Mesenchymal stem cell (in vitro differentiated cells and primary cell): ENCODE results near the gene RNF130.
A peak's percentile ranks its signal among the peaks of the same experiment; 100 is the strongest.

Experiments used
- DNase-seq: peaks from one replicate; pipeline ENCODE4 v3.0.0-alpha.2; 2013
- H2AFZ ChIP-seq: one replicate; pipeline ENCODE4 v1.6.1; 2013; ENCODE audit warnings: low read depth, mild to moderate bottlenecking, control low read depth, inconsistent platforms, low read length, moderate library complexity
- H2AK5ac ChIP-seq: 2 replicates; pipeline ENCODE4 v1.6.1; 2013; ENCODE audit warnings: low read length, moderate library complexity, mild to moderate bottlenecking, inconsistent platforms; ENCODE audit not compliant: severe bottlenecking
- H2BK120ac ChIP-seq: one replicate; pipeline ENCODE4 v1.6.1; 2013; ENCODE audit warnings: low read depth, mild to moderate bottlenecking, inconsistent platforms, low read length, moderate library complexity
- H2BK12ac ChIP-seq, 2 experiments: one replicate each; pipeline ENCODE4 v1.6.1; 2013; ENCODE audit warnings: inconsistent platforms in 2 of 2, low read length in 2 of 2, mild to moderate bottlenecking in 2 of 2, moderate library complexity in 2 of 2, control low read depth in 1 of 2
- H2BK15ac ChIP-seq: one replicate; pipeline ENCODE4 v1.6.1; 2013; ENCODE audit warnings: mild to moderate bottlenecking, low read depth, inconsistent platforms; ENCODE audit not compliant: poor library complexity, severe bottlenecking
- H2BK5ac ChIP-seq: 2 replicates; pipeline ENCODE4 v1.6.1; 2013; ENCODE audit warnings: low read depth, mild to moderate bottlenecking, low read length, control low read depth, inconsistent platforms; ENCODE audit not compliant: poor library complexity, severe bottlenecking
- H3K14ac ChIP-seq, 2 experiments: one replicate each; pipeline ENCODE4 v1.6.1; 2013; ENCODE audit warnings: inconsistent platforms in 2 of 2, low read length in 2 of 2, control low read depth in 1 of 2, mild to moderate bottlenecking in 1 of 2, moderate library complexity in 1 of 2
- H3K18ac ChIP-seq, 2 experiments: one replicate each; pipeline ENCODE4 v1.6.1; 2013; ENCODE audit warnings: inconsistent platforms in 2 of 2, low read length in 2 of 2, control low read depth in 1 of 2, low read depth in 1 of 2, mild to moderate bottlenecking in 1 of 2
- H3K23ac ChIP-seq, 2 experiments: one replicate each; pipeline ENCODE4 v1.6.1; 2013; ENCODE audit warnings: inconsistent platforms in 2 of 2, low read length in 2 of 2, mild to moderate bottlenecking in 2 of 2, moderate library complexity in 2 of 2, control low read depth in 1 of 2
- H3K27ac ChIP-seq: 2 replicates; pipeline ENCODE4 v1.5.1; 2013; ENCODE audit warnings: mild to moderate bottlenecking, moderate library complexity, low read length, control low read depth, inconsistent platforms; ENCODE audit not compliant: poor library complexity, severe bottlenecking
- H3K27me3 ChIP-seq, 2 experiments: 2 replicates each; pipeline versions ENCODE4 v1.6.1 to v1.7.0; 2013; ENCODE audit warnings: low read length in 2 of 2, mild to moderate bottlenecking in 2 of 2, moderate library complexity in 2 of 2, control low read depth in 1 of 2, inconsistent platforms in 1 of 2; ENCODE audit not compliant: control insufficient read depth in 1 of 2, insufficient read depth in 1 of 2
- H3K36me3 ChIP-seq, 2 experiments: 2 replicates each; pipeline versions ENCODE4 v1.6.1 to v1.7.0; 2013; ENCODE audit warnings: low read length in 2 of 2, control low read depth in 1 of 2, inconsistent platforms in 1 of 2, low read depth in 1 of 2, mild to moderate bottlenecking in 1 of 2; ENCODE audit not compliant: insufficient read depth in 2 of 2, control insufficient read depth in 1 of 2
- H3K4ac ChIP-seq, 2 experiments: one replicate each; pipeline ENCODE4 v1.6.1; 2013; ENCODE audit warnings: inconsistent platforms in 2 of 2, low read length in 2 of 2, mild to moderate bottlenecking in 2 of 2, moderate library complexity in 2 of 2, control low read depth in 1 of 2, low read depth in 1 of 2
- H3K4me1 ChIP-seq: 2 replicates; pipeline ENCODE4 v1.6.1; 2013; ENCODE audit warnings: low read depth, low read length, control low read depth; ENCODE audit not compliant: control insufficient read depth, insufficient read depth
- H3K4me2 ChIP-seq: 2 replicates; pipeline ENCODE4 v1.6.1; 2013; ENCODE audit warnings: low read length, mild to moderate bottlenecking, inconsistent platforms; ENCODE audit not compliant: poor library complexity, severe bottlenecking
- H3K4me3 ChIP-seq, 2 experiments: 2 replicates each; pipeline versions ENCODE4 v1.5.1 to v1.7.0; 2013; ENCODE audit warnings: low read length in 2 of 2, mild to moderate bottlenecking in 2 of 2, control low read depth in 1 of 2, low read depth in 1 of 2; ENCODE audit not compliant: insufficient read depth in 1 of 2
- H3K79me1 ChIP-seq: replicated peaks from 2 replicates; pipeline ENCODE4 v1.6.1; 2013; ENCODE audit warnings: mild to moderate bottlenecking, control low read depth, low read length, inconsistent platforms; ENCODE audit not compliant: poor library complexity, severe bottlenecking
- H3K9ac ChIP-seq: 2 replicates; pipeline ENCODE4 v1.7.0; 2013; ENCODE audit warnings: mild to moderate bottlenecking, low read length, moderate library complexity
- H3K9me3 ChIP-seq: 2 replicates; pipeline ENCODE4 v1.7.0; 2013; ENCODE audit warnings: mild to moderate bottlenecking, low read length; ENCODE audit not compliant: control insufficient read depth
- H4K8ac ChIP-seq: one replicate; pipeline ENCODE4 v1.6.1; 2013; ENCODE audit warnings: inconsistent platforms, mild to moderate bottlenecking, low read length, moderate library complexity
- H4K91ac ChIP-seq: one replicate; pipeline ENCODE4 v1.6.1; 2013; ENCODE audit warnings: mild to moderate bottlenecking, low read length, inconsistent platforms
- WGBS: methylation state at CpG from one replicate; pipeline ENCODE4 v1.1.7; 2013; ENCODE audit warnings: mixed read lengths; 5-methylcytosine and 5-hydroxymethylcytosine counted together

Gene RNF130

DNA sequence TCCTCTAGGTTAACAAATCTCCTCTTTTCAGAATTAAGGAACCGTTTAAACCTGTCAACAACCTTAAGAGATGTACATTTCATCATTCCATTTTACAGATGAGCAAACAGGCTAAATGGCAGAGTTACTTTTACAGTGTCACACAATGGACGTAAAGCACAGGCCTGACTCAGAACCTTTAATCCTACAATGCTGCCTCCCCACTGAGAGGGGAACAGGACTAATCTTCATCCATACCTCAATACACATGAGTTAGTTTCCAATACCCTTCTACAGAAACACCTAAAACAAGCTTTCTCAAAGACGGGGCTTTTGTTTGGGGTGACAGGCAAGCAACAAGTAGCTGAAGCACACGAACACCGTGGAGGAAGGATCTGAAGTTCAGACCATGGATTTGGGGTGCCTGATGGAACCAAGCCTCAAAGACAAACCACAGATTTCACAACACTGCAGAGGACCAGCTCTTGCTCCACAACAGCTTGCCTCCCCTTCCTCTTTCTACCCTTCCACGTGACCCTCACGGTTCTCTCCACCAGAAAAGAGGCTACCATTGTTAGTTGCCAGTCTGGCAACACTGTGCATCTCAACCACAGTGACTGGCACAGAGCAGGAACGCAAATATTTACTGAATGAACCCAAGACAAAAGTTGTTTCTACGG is 1.8 kb downstream of the RNF130 start:
- H2BK12ac ChIP-seq = no peak overlapping the region

GRCh38 chr5:180068519-180069090 is 3.0 kb downstream of the RNF130 start:
- no peak overlapping the region for H2AK5ac ChIP-seq
- peaks cover 18% of the 10 kb centered on the region for H3K79me1 ChIP-seq
- H3K4me3 ChIP-seq = no peak overlapping the region
- no peak overlapping the region for H2BK15ac ChIP-seq
- no peak overlapping the region for H3K23ac ChIP-seq
- H3K4me1 ChIP-seq = peaks cover 4% of the 10 kb centered on the region
- no peaks in the 10 kb centered on the region for H3K36me3 ChIP-seq
- H3K4me2 ChIP-seq = no peak overlapping the region
- H2BK5ac ChIP-seq = no peak overlapping the region
- H2BK12ac ChIP-seq = no peak overlapping the region
- H4K8ac ChIP-seq = no peak overlapping the region
- H3K27me3 ChIP-seq = no peaks in the 10 kb centered on the region
- no peak overlapping the region for H2AFZ ChIP-seq
- DNase-seq = no peak
- peaks cover 4% of the 10 kb centered on the region for H3K9me3 ChIP-seq
- WGBS = 74% methylated on average over 5 of the region's 6 CpGs
- H4K91ac ChIP-seq = no peak overlapping the region
- no peak overlapping the region for H3K27ac ChIP-seq
- no peak overlapping the region for H3K18ac ChIP-seq
- H3K14ac ChIP-seq = no peak overlapping the region
- no peak overlapping the region for H3K9ac ChIP-seq
- no peak overlapping the region for H2BK120ac ChIP-seq
- no peak overlapping the region for H3K4ac ChIP-seq

More for the DNA sequence above, 1.8 kb downstream of the RNF130 start:
- Histone ChIP-seq H2BK5ac (no peak overlapping the region), H2BK120ac (no peak overlapping the region), H2BK15ac (no peak overlapping the region), H3K4ac (peak overlapping the region in 1 of 2 experiments; percentile 4), H3K27me3 (no peaks in the 10 kb centered on the region), H3K14ac (no peak overlapping the region), H3K9me3 (peaks cover 4% of the 10 kb centered on the region), H4K91ac (no peak overlapping the region), H3K18ac (peak overlapping the region in 1 of 2 experiments; percentile 37), H3K79me1 (peaks cover 12% of the 10 kb centered on the region), H3K4me2 (peak overlapping the region; percentile 74), H2AFZ (no peak overlapping the region), H3K9ac (peak overlapping the region; percentile 86), H3K23ac (no peak overlapping the region), H3K27ac (no peak overlapping the region), H3K36me3 (no peaks in the 10 kb centered on the region), H3K4me3 (peak overlapping the region in 1 of 2 experiments; percentile 83), H4K8ac (no peak overlapping the region), H2AK5ac (no peak overlapping the region), H3K4me1 (peaks cover 4% of the 10 kb centered on the region)
- DNase-seq = peak; percentile 33
- 46% methylated on average over 9 of the region's 9 CpGs for WGBS

- no peak overlapping the region for H2AK5ac ChIP-seq
- H3K4me1 ChIP-seq = peaks cover 4% of the 10 kb centered on the region
- H2BK12ac ChIP-seq = no peak overlapping the region
- H3K27me3 ChIP-seq = no peaks in the 10 kb centered on the region
- no peak overlapping the region for H3K23ac ChIP-seq
- WGBS = 65% methylated on average over 4 of the region's 4 CpGs
- no peak overlapping the region for H3K27ac ChIP-seq
- H3K4me3 ChIP-seq = no peak overlapping the region
- no peak overlapping the region for H3K18ac ChIP-seq
- no peak overlapping the region for H4K91ac ChIP-seq
- no peak overlapping the region for H2BK5ac ChIP-seq
- H2AFZ ChIP-seq = no peak overlapping the region
- peaks cover 24% of the 10 kb centered on the region for H3K79me1 ChIP-seq
- H4K8ac ChIP-seq = no peak overlapping the region
- H3K9ac ChIP-seq = no peak overlapping the region
- no peak overlapping the region for H3K14ac ChIP-seq
- H3K4me2 ChIP-seq = no peak overlapping the region
- H3K9me3 ChIP-seq = peaks cover 4% of the 10 kb centered on the region
- H3K36me3 ChIP-seq = no peaks in the 10 kb centered on the region
- no peak overlapping the region for H2BK15ac ChIP-seq
- DNase-seq = no peak
- no peak overlapping the region for H3K4ac ChIP-seq
- H2BK120ac ChIP-seq = no peak overlapping the region
These were observed 3.6 kb downstream of the RNF130 start for GRCh38 chr5:180067986-180068385.

- Histone ChIP-seq H3K9ac (no peak overlapping the region), H3K9me3 (no peaks in the 10 kb centered on the region), H3K27me3 (no peaks in the 10 kb centered on the region), H2AFZ (no peak overlapping the region), H2BK120ac (no peak overlapping the region), H3K27ac (no peak overlapping the region), H3K4ac (no peak overlapping the region), H3K79me1 (peaks cover 43% of the 10 kb centered on the region), H3K23ac (no peak overlapping the region), H2BK12ac (no peak overlapping the region), H3K4me1 (peaks cover 2% of the 10 kb centered on the region), H3K18ac (no peak overlapping the region), H2BK5ac (no peak overlapping the region), H3K4me3 (no peak overlapping the region), H3K14ac (no peak overlapping the region), H2BK15ac (no peak overlapping the region), H3K4me2 (no peak overlapping the region), H4K8ac (no peak overlapping the region), H3K36me3 (no peaks in the 10 kb centered on the region), H4K91ac (no peak overlapping the region), H2AK5ac (no peak overlapping the region)
- WGBS = 97% methylated on average over 7 of the region's 7 CpGs
- DNase-seq = no peak
These were observed 11.4 kb downstream of the RNF130 start for GRCh38 chr5:180060192-180060591.
